Measurements from ENCODE around the gene STAT4. TPM values are rescaled to one million over a fixed set of nuclear protein-coding genes. Genes with fewer than 3 reads are reported as not detected.

Gene STAT4, protein sequence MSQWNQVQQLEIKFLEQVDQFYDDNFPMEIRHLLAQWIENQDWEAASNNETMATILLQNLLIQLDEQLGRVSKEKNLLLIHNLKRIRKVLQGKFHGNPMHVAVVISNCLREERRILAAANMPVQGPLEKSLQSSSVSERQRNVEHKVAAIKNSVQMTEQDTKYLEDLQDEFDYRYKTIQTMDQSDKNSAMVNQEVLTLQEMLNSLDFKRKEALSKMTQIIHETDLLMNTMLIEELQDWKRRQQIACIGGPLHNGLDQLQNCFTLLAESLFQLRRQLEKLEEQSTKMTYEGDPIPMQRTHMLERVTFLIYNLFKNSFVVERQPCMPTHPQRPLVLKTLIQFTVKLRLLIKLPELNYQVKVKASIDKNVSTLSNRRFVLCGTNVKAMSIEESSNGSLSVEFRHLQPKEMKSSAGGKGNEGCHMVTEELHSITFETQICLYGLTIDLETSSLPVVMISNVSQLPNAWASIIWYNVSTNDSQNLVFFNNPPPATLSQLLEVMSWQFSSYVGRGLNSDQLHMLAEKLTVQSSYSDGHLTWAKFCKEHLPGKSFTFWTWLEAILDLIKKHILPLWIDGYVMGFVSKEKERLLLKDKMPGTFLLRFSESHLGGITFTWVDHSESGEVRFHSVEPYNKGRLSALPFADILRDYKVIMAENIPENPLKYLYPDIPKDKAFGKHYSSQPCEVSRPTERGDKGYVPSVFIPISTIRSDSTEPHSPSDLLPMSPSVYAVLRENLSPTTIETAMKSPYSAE
- total RNA-seq (2022; extraction: Qiagen RNA extraction; ENCODE audit: low read depth) = 3.9 to 7.0 TPM (median 5.5 TPM) in 5 replicates

DNA sequence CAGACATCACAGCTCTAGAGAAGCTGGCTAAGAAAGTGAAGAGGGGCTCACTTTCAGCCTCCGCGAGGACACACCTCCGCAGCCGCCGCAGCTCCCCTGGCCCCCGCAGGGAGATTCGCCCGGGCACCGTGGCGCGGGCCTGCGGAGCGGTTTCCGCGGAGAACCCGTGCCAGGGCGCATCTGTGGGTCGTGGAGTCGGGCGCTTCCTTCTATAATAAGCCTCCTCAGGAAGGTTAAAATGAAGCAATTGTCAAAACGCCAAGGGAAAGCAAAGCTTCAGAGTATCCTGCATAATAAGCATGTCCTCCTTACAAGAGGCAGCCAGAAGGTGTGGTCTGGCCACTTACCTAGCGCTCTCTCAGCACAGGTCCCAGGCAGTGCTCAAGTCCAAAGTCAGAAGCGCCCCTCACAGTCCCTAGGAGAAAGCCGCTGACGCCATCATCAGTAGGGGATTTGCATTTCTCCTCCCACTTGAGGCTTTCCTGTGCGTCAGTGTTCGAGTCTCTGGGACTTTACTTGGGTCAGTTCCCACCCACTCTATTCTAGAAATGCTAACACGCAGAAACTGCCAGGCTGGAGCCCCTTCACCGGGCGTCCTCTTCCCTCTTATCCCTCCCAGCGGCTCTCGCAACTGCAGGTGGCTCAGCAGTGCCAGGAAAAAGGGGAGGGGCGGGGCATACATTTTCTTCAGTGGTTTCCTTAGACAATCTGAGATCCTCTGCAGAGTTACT lies at the start of gene STAT4:
Gene STAT4 (minus strand): TSS at position 395 of the 731 bp plus-strand sequence. CDS start 2,791 bp downstream, outside the sequence.

DNA sequence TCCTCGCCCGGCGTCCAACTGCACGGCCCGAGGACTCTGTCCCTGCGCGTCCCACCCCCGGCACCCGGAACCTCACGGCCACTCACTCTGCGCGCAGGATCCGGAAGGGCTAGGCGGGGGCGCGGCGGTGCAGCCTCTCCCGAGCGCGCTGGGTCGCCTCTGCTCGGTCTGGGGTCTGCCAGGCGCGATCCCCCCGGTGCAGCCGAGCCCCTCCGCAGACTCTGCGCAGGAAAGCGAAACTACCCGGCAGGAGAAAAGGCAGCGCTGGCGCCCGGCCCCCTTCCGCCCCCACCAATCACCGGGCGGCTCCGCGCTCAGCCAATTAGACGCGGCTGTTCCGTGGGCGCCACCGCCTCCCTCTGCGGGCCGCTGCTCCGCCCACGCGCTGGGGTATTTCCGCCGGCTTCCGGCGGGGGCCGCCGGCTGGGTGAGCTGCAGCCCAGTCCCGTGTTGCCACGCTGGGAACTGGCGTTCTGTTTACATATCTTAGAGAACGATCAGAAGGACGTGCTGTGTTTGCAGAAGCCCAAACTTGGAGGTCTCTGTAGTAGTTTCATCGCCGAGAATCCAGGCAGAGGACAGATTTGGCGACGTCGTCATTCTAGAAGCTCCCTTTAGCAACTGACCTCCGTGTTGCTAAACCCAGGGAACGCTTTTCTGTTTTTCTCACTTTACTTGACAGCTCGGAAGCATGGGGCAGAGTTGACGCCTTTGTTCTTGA lies 136.7 kb downstream of the STAT4 start, which contains the start of gene STAT1:
Gene STAT1 (minus strand): TSS at position 240 of the 721 bp plus-strand sequence. CDS start 4,168 bp downstream, outside the sequence.

Other genes starting within 250 kb of the STAT4 start
- gene STAT1, start 136.8 kb downstream of the STAT4 start, total RNA-seq (2022; extraction: Qiagen RNA extraction; ENCODE audit: low read depth) = 52.4 to 68.2 TPM (median 63.4 TPM) in 5 replicates
- 46.9 to 66.5 TPM (median 52.4 TPM) in 5 replicates for gene MYO1B, start 94.4 kb upstream of the STAT4 start, total RNA-seq (2022; extraction: Qiagen RNA extraction; ENCODE audit: low read depth)

All from A549 treated with GW870086 at 1 μM for 4 hours (cell line).